Mucosa of gallbladder (tissue), 1 donor: ENCODE data around the gene DUSP5. TPM values are rescaled to one million over a fixed set of nuclear protein-coding genes. Genes with fewer than 3 reads are reported as not detected.
"Not testable (repeated sequence)": the region's sequence is repeated elsewhere in the genome, so short reads cannot be mapped to it uniquely, and the experiment has no call there.

Experiments
- DNase-seq: peaks from one replicate; pipeline ENCODE4 v3.0.0-alpha.2; 2020; ENCODE audit warnings: low spot score
- total RNA-seq: library from RNA; stranded (reverse); gene quantifications from one replicate; pipeline ENCODE4 v1.2.1, GENCODE V29; 2021
- donor health status: DM: no; HTN: no; CAD: no.

The DUSP5 gene
- total RNA-seq, 1 donor from 2014 or later: 15.9 TPM

- no peak for DNase-seq
These were observed 19.2 kb downstream of the DUSP5 start for GRCh38 chr10:110516815-110517492.

- DNase-seq: no peak
These were observed 24.8 kb downstream of the DUSP5 start for GRCh38 chr10:110522365-110522988.

GRCh38 chr10:110523736-110524135, 26.0 kb downstream of the DUSP5 start:
- DNase-seq: no peak

GRCh38 chr10:110524179-110524858, 26.6 kb downstream of the DUSP5 start:
- DNase-seq: no peak

GRCh38 chr10:110524859-110525232, 27.1 kb downstream of the DUSP5 start:
- DNase-seq: no peak

GRCh38 chr10:110525349-110526260, 27.9 kb downstream of the DUSP5 start:
- DNase-seq: no peak

GRCh38 chr10:110527731-110528171, 30.0 kb downstream of the DUSP5 start:
- no peak for DNase-seq

- DNase-seq: no peak
These were observed 30.7 kb downstream of the DUSP5 start for GRCh38 chr10:110528224-110528996.

- not testable (repeated sequence) for DNase-seq
These were observed 31.4 kb downstream of the DUSP5 start for GRCh38 chr10:110528997-110529524.

GRCh38 chr10:110529596-110530011, 31.9 kb downstream of the DUSP5 start:
- DNase-seq: no peak

- DNase-seq: no peak
These were observed 32.6 kb downstream of the DUSP5 start for GRCh38 chr10:110530131-110530831.

- DNase-seq: no peak
These were observed 34.0 kb downstream of the DUSP5 start for GRCh38 chr10:110531687-110532086.

- DNase-seq: not testable (repeated sequence)
These were observed 34.9 kb downstream of the DUSP5 start for GRCh38 chr10:110532628-110533027.

- DNase-seq: no peak
These were observed 35.4 kb downstream of the DUSP5 start for GRCh38 chr10:110533149-110533548.

GRCh38 chr10:110534571-110534970, 36.9 kb downstream of the DUSP5 start:
- DNase-seq: no peak

GRCh38 chr10:110535958-110536891, 38.5 kb downstream of the DUSP5 start:
- DNase-seq: no peak

GRCh38 chr10:110539091-110539490, 41.4 kb downstream of the DUSP5 start:
- DNase-seq: no peak

GRCh38 chr10:110540031-110540430, 42.3 kb downstream of the DUSP5 start:
- DNase-seq: no peak

GRCh38 chr10:110544958-110545537, 47.3 kb downstream of the DUSP5 start:
- DNase-seq: no peak
